GM19099 (cell line): ENCODE results near the gene VIPR1.
A peak's percentile ranks its signal among the peaks of the same experiment; 100 is the strongest.

Experiments used
- POLR2A ChIP-seq: IDR thresholded peaks from 3 replicates; pipeline ENCODE4 v1.6.1; 2011; ENCODE audit warnings: low read depth; ENCODE audit not compliant: insufficient read length; ENCODE audit errors: extremely low read depth

Gene VIPR1, protein sequence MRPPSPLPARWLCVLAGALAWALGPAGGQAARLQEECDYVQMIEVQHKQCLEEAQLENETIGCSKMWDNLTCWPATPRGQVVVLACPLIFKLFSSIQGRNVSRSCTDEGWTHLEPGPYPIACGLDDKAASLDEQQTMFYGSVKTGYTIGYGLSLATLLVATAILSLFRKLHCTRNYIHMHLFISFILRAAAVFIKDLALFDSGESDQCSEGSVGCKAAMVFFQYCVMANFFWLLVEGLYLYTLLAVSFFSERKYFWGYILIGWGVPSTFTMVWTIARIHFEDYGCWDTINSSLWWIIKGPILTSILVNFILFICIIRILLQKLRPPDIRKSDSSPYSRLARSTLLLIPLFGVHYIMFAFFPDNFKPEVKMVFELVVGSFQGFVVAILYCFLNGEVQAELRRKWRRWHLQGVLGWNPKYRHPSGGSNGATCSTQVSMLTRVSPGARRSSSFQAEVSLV

DNA sequence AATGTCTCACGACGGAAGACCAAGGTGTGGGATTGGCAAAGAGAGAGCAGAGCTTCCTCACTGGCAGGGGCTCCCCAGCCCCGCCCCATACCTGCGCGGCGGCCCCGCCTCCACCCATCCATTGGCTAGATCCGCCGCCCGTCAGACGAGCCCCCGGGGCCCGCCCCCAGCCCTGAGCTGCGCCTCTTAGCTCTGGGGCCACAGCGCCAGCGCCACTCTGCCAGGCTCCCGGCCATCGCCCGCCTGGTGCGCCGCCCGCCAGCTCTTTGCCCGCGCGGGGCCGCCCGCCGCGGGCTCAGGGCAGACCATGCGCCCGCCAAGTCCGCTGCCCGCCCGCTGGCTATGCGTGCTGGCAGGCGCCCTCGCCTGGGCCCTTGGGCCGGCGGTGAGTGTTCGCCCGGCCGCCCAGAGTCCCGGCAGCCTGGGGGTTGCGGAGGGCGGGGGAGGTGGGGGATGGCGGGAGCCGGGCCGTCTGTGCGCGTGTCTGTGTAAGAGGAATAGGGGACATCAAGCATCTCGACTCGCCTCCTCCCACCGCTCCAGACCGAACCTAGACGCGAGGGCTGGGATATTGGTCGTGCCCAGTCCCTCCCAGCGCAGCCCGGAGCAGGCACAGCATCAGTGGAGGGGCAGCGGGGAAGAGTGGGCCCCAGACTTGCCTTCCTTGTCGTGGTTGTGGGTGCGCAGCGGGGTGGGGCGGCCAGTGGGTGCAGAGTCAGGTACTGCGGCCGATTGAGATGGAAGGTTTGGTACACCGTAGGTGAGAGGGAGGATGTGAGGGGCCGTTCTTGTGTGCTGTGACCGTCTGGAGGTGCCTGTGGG, at the start of gene VIPR1:
TSS of gene VIPR1 (plus strand) at position 215 of the 822 bp plus-strand sequence. CDS start at position 308, 93 bp downstream.
- peak; percentile 50 for TF ChIP-seq POLR2A

DNA sequence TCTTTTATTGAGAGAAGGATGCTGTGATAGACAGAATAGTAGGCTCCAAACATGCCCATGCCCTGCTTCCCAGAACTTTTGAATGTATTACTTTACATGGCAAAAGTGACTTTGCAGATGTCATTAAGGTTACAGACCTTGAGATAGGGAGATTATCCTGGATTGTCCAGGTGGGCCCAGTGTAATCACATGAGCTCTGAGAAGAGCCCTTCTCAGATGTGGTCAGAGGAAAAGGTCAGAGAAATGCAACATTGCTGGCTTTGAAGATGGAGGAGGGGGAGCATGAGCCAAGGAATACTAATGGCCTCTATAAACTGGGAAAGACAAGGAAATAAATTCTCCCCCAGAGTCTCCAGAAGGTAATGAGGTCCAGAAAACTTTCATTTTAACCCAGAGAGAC, 46.2 kb upstream of the VIPR1 start:
- TF ChIP-seq POLR2A: no peak

GRCh38 chr3:42459151-42459550, 43.3 kb upstream of the VIPR1 start:
- TF ChIP-seq POLR2A: no peak

DNA sequence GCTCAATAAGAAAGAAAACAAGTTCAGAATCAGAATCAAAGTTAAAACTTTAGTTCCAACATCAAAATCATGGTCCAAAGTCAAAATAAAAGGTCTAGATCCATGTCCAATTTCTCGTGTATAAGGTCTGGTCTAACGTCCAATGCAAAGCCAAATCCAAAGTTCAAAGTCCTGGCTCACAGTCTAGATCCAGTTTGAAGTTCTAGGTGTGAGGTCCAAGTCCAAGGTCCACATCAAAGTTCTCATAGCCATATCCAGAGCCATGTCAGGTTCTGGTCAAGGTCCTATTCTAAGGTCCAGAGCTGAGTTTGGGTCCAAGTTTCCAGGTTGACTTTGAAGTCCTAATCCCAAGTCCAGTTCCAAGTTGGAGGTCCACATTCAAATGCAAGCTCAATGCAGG, 40.7 kb upstream of the VIPR1 start:
- TF ChIP-seq POLR2A: no peak

DNA sequence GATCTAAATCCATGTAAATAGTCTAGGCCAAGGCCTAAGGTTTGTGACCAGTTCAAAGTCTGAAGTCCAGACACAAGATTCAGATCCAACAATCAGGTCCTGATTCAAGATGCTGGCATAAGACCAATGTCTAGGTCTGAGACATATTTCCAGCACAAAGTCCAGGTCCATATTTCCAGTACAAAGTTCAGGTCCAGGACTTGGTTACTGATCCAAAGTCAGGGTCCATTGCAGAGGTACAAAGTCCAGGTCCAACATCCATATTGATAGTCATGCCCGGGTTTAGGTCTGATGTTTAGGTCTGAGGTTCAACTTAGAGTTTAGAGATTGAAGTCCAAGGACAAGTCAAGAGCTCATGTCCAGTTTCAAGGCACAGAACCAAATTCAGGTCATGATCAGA, 39.4 kb upstream of the VIPR1 start:
- no peak for TF ChIP-seq POLR2A

- TF ChIP-seq POLR2A: no peak
These were observed 34.3 kb upstream of the VIPR1 start for GRCh38 chr3:42468111-42468510.

GRCh38 chr3:42472555-42472954, 29.9 kb upstream of the VIPR1 start:
- TF ChIP-seq POLR2A: no peak

GRCh38 chr3:42473083-42473932, 29.1 kb upstream of the VIPR1 start:
- no peak for TF ChIP-seq POLR2A

DNA sequence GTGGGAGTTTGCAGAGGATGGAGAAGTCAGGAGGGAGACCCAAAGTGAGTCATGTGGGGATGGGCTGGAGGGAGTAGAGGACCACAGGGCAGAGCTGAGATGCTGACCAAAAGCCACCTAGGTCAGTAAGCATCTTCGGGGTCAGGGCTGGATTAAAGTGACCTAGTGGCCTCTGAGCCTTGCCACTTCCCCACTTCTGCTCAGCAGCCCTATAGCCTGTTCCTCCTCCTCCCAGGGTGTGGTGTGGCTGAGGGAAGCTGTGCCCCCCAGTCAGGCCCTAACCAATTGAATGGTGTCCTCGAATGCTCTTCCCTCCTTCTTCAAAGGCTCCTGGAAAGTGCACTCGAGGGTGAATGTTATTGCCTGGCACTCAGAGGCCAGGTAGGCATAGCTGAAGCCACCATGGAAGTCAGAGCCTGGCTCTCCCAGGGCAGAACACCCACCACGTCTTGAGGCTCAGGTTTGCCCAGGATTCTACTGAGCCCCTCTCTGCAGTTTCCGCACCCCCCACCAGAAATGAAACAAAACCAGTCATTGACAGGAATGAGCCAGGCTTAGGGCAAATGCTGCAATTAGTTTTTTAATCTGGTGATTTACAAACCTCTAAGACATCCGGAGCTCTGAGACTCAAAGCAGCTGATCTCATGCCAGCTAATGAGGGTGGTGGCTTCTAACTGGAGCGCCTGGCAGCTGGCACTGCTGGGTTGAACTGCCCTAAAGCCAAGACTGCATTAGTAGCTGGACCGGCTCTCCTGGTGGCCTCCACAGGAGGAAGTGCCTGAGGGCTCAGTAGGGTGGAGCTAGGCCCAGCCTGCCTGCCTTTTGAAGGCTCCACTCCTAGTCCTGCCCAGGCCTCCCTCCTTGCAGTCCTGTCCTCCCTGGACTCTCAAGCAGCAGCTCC, 26.0 kb upstream of the VIPR1 start:
- no peak for TF ChIP-seq POLR2A

DNA sequence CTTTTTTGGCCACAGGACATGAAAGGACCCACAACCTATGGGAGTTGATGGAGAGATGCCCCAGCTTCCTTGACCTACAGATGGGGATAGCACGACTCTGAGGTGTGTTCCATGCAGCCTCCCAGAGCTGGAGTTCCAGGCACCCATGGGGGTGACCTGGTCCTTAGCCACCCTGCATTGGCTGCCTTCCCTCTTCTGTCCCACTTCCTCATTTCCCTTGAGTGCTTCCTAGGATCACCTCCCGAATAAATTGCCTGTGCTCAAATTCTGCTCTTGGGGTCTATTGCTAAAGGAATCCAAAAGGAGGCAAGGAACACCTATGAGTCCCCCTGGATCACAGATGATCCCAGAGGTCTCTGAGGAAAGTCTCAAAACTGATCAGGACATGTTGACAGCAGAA, 24.7 kb upstream of the VIPR1 start:
- no peak for TF ChIP-seq POLR2A

- TF ChIP-seq POLR2A: no peak
These were observed 23.6 kb upstream of the VIPR1 start for GRCh38 chr3:42478830-42479229.

DNA sequence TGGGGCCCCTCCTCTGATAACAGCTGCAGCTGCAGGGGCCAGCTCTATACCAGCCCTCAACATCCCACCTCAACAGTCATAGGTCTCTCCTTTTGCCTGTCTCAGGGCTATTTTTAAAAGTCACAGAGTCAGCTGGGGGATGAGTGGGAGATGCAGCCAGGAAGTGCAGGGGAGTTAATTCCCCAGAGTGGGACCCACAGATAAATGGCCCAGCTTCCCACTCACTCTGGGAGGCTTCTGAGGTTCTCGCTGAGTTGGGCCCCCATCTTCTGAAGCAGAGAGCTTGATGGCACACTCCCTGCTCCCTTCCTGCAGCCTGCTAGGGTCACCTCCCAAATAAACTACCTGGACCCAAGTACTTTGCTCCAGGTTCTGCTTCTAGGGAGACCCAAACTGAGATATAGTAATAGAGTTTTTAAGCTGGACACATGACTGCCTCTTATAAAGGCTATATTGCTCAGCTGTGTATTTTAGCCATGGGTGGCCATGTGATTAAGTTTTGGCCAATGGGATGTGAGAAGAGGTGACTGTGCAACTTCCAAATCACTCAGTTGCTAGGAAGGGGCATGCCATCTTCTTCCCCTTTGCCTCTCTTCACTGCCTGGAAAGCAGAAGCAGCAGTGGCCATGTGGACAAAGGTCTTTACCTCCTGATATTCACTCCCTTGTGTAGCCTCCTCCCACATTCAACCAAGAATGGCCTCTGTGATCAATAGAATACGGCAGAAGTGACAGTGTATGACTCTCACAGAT, 15.5 kb upstream of the VIPR1 start:
- TF ChIP-seq POLR2A: no peak

DNA sequence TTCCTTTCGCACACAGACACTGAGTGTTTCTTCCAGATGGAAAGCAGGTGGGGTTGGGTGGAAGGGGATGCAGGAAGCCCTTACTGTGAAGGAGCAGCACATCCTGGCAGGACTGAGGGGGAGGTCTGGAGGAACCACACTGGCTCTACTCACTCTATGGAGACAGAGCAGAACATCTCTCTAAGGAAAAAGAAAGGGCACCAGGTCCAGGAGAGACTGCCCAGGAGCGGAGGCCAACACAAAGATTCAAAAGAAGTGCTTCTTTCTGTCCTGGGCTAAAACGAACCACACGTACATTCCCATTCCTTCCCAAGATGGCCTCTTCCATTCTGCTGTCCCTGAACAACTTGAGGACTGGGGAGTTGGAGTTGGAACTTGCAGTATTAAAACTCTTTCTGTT, 13.8 kb upstream of the VIPR1 start:
- TF ChIP-seq POLR2A: no peak
